Measurements from ENCODE around the gene CNDP1. TPM values are rescaled to one million over a fixed set of nuclear protein-coding genes. Genes with fewer than 3 reads are reported as not detected.

CNDP1 gene
- total and polyA plus RNA-seq, 7 experiments from 2014 or later = 0.12 to 0.34 (median 0.19) TPM; not detected in 4

DNA sequence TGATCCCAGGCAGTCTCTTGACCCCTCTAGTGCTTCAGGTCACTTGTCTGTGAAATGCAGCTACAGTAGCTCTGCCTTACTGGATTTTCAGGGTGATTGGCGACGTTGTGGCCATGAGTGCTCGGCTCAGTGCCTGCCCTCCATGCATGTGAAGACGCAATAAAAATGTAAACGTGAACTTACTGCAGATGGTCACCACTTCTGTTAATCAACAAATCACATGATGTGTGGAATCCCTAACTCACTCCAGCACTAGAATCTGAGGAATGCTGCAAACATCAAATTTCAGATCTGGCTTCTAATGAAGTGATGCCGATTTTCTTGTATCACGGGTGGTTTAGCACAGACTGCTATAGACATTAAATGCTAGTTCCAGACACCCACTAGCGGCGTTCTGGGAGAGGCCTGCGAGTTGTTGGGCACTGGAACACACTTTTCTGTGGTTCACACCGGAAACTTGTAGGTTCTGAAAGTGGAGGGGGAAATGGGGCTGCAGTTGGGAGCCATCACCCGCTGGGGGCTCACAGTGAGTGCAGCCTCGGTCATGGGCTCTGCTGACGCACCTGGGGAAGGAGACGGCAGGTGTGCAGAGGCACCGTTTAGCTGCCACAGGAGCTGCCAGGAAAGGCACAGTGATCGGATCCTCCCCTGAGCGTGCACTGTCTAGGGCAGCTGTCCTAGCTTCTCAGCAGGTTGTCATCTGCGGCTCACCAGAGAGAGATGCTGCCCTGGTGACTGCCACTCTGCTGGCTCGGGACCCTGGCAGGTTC is 6.5 kb downstream of the CNDP1 start:
- H3K4me1 Mint-ChIP-seq = no peaks in the 10 kb centered on the region
- H3K27ac ChIP-seq (ENCODE audit: low read depth, low read length) = no peak overlapping the region
- POLR2A ChIA-PET = interaction anchor here (0.6 kb wide), 1 partner anchor 9 kb away, joined by 3 read pairs; no protein-coding TSS in a partner anchor
- no peaks in the 10 kb centered on the region for H3K27me3 ChIP-seq (ENCODE audit: control insufficient read depth in 2 of 2, insufficient read depth in 2 of 2, low read length in 2 of 2)
- no peaks in the 10 kb centered on the region for H3K36me3 Mint-ChIP-seq
- peaks cover 0 to 4% (median 0%) of the 10 kb centered on the region in 11 donors for H3K9me3 Mint-ChIP-seq
- H3K9me3 ChIP-seq (ENCODE audit: control insufficient read depth in 2 of 3, low read length in 3 of 3) = no peaks in the 10 kb centered on the region
- H3K4me3 Mint-ChIP-seq = no peak overlapping the region
- intact Hi-C loops (cut with micrococcal nuclease) = no loop called here
- ATAC-seq = peak; percentile 32
- H3K27me3 Mint-ChIP-seq = peaks cover 0 to 8% (median 0%) of the 10 kb centered on the region in 5 donors
- no peaks in the 10 kb centered on the region for H3K4me1 ChIP-seq (ENCODE audit: control insufficient read depth in 2 of 2, insufficient read depth in 2 of 2, low read length in 2 of 2)
- no peak overlapping the region for H3K4me3 ChIP-seq (ENCODE audit: low read length)
- no peaks in the 10 kb centered on the region for H3K36me3 ChIP-seq (ENCODE audit: control insufficient read depth in 2 of 3, insufficient read depth in 3 of 3, low read length in 3 of 3)
- CTCF ChIA-PET = interaction anchor here (1.2 kb wide), 1 partner anchor 344 kb away, joined by 3 read pairs; no protein-coding TSS in a partner anchor
- DNase-seq = no peak
- no peak overlapping the region for H3K27ac Mint-ChIP-seq

GRCh38 chr18:74541703-74542555 is 7.6 kb downstream of the CNDP1 start:
- Histone ChIP-seq H3K27me3 (ENCODE audit: control insufficient read depth in 2 of 2, insufficient read depth in 2 of 2, low read length in 2 of 2) (no peaks in the 10 kb centered on the region), H3K36me3 (ENCODE audit: control insufficient read depth in 2 of 3, insufficient read depth in 3 of 3, low read length in 3 of 3) (no peaks in the 10 kb centered on the region), H3K4me1 (ENCODE audit: control insufficient read depth in 2 of 2, insufficient read depth in 2 of 2, low read length in 2 of 2) (no peaks in the 10 kb centered on the region), H3K27ac (ENCODE audit: low read depth, low read length) (no peak overlapping the region), H3K4me3 (ENCODE audit: low read length) (no peak overlapping the region), H3K9me3 (ENCODE audit: control insufficient read depth in 2 of 3, low read length in 3 of 3) (no peaks in the 10 kb centered on the region)
- ATAC-seq (no peak), DNase-seq (no peak)
- Mint-ChIP-seq H3K4me1 (peaks cover 0 to 4% (median 0%) of the 10 kb centered on the region in 7 donors), H3K9me3 (peaks cover 0 to 4% (median 0%) of the 10 kb centered on the region in 11 donors), H3K36me3 (no peaks in the 10 kb centered on the region), H3K27ac (no peak overlapping the region), H3K27me3 (peaks cover 0 to 5% (median 0%) of the 10 kb centered on the region in 5 donors), H3K4me3 (no peak overlapping the region)
- ChIA-PET POLR2A (no interaction called here), CTCF (no interaction called here)
- intact Hi-C loops (cut with micrococcal nuclease) = no loop called here

- H3K4me3 ChIP-seq (ENCODE audit: low read length) = no peak overlapping the region
- no peaks in the 10 kb centered on the region for H3K27me3 ChIP-seq (ENCODE audit: control insufficient read depth in 2 of 2, insufficient read depth in 2 of 2, low read length in 2 of 2)
- no peak overlapping the region for H3K27ac Mint-ChIP-seq
- H3K4me1 Mint-ChIP-seq = peaks cover 0 to 11% (median 0%) of the 10 kb centered on the region in 7 donors
- H3K27me3 Mint-ChIP-seq = no peaks in the 10 kb centered on the region
- H3K27ac ChIP-seq (ENCODE audit: low read depth, low read length) = no peak overlapping the region
- ATAC-seq (no peak), DNase-seq (no peak)
- H3K4me3 Mint-ChIP-seq = no peak overlapping the region
- H3K36me3 Mint-ChIP-seq = peaks cover 0 to 5% (median 4%) of the 10 kb centered on the region in 5 donors
- H3K9me3 ChIP-seq (ENCODE audit: control insufficient read depth in 2 of 3, low read length in 3 of 3) = peaks cover 0 to 3% (median 0%) of the 10 kb centered on the region in 3 experiments
- ChIA-PET CTCF (no interaction called here), POLR2A (no interaction called here)
- H3K4me1 ChIP-seq (ENCODE audit: control insufficient read depth in 2 of 2, insufficient read depth in 2 of 2, low read length in 2 of 2) = no peaks in the 10 kb centered on the region
- no peaks in the 10 kb centered on the region for H3K36me3 ChIP-seq (ENCODE audit: control insufficient read depth in 2 of 3, insufficient read depth in 3 of 3, low read length in 3 of 3)
- peaks cover 0 to 25% (median 6%) of the 10 kb centered on the region in 11 donors for H3K9me3 Mint-ChIP-seq
- intact Hi-C loops (cut with micrococcal nuclease) = no loop called here
Measured at GRCh38 chr18:74544898-74545297, 10.6 kb downstream of the CNDP1 start.

DNA sequence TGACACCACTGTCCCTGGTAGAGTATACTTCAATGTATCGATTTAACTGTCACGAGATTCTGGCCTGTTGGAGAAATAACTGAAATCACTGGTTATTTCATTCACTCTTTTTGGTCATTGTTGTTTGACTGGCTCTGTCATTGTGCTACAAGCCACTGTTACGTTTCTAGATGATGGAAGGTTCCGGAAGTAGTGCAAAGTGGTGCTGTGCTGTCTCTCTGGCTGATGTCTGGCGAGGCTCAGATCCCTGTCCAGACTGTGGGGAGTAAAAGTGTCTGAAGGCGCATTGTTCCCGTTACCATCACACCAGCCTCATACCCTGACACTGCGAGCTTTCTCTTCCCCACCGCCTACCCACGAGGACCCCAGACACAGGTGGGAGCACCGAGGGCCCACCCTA is 11.7 kb downstream of the CNDP1 start:
- intact Hi-C loops (cut with micrococcal nuclease) = no loop called here
- H3K4me1 Mint-ChIP-seq = peaks cover 0 to 11% (median 0%) of the 10 kb centered on the region in 7 donors
- H3K9me3 ChIP-seq (ENCODE audit: control insufficient read depth in 2 of 3, low read length in 3 of 3) = peaks cover 0 to 6% (median 0%) of the 10 kb centered on the region in 3 experiments

DNA sequence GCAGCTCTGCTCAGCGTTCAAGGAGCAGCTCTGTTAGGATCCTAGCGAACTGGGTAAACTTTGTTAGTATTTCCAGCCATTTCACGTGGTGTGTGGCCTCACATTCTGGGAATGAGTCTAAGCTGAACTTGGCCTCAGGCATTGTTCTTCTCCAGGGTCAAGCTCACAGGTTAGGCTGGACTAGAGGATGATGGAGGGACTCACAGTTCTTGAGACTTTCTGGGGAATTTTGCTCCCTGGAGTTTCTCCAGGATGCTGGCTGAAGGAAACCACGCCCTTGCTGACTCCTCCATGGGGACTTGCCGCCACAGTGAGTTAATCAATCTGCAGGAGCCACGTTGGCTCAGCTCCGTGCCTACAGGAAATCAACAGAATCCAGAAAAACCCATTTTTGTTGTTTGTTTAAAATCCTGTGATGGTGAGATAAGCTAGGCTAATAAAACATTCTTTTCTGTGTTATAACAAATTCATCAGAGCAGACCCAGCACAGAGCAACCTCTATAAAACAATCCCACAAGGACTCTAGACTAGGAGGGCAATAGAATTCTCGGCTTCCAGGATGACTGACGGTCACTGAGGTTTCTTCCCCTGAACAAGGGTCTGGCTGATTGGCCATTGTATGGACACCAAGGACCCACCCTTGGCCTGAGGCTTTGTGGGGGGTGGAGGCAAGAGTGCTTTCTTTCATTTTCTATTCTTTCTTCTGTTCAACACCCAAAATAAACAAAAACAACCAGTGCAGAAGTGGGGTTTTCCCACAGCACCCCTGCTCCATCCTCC is 12.6 kb downstream of the CNDP1 start:
- no peaks in the 10 kb centered on the region for H3K4me1 ChIP-seq (ENCODE audit: control insufficient read depth in 2 of 2, insufficient read depth in 2 of 2, low read length in 2 of 2)
- intact Hi-C loops (cut with micrococcal nuclease) = no loop called here
- ATAC-seq (no peak), DNase-seq (no peak)
- Mint-ChIP-seq H3K36me3 (peaks cover 0 to 5% (median 4%) of the 10 kb centered on the region in 5 donors), H3K9me3 (peaks cover 0 to 33% (median 6%) of the 10 kb centered on the region in 11 donors), H3K4me1 (peaks cover 0 to 11% (median 0%) of the 10 kb centered on the region in 7 donors), H3K27ac (no peak overlapping the region), H3K27me3 (peaks cover 0 to 7% (median 0%) of the 10 kb centered on the region in 5 donors), H3K4me3 (no peak overlapping the region)
- H3K36me3 ChIP-seq (ENCODE audit: control insufficient read depth in 2 of 3, insufficient read depth in 3 of 3, low read length in 3 of 3) = no peaks in the 10 kb centered on the region
- H3K27me3 ChIP-seq (ENCODE audit: control insufficient read depth in 2 of 2, insufficient read depth in 2 of 2, low read length in 2 of 2) = no peaks in the 10 kb centered on the region
- H3K4me3 ChIP-seq (ENCODE audit: low read length) = no peak overlapping the region
- H3K27ac ChIP-seq (ENCODE audit: low read depth, low read length) = no peak overlapping the region
- CTCF ChIA-PET = interaction anchor here (0.6 kb wide), 1 partner anchor 922 kb away, joined by 3 read pairs; no protein-coding TSS in a partner anchor
- H3K9me3 ChIP-seq (ENCODE audit: control insufficient read depth in 2 of 3, low read length in 3 of 3) = peaks cover 0 to 6% (median 0%) of the 10 kb centered on the region in 3 experiments
- POLR2A ChIA-PET = no interaction called here

More for the DNA sequence above, 11.7 kb downstream of the CNDP1 start:
- Histone ChIP-seq H3K36me3 (ENCODE audit: control insufficient read depth in 2 of 3, insufficient read depth in 3 of 3, low read length in 3 of 3) (no peaks in the 10 kb centered on the region), H3K4me3 (ENCODE audit: low read length) (no peak overlapping the region), H3K4me1 (ENCODE audit: control insufficient read depth in 2 of 2, insufficient read depth in 2 of 2, low read length in 2 of 2) (no peaks in the 10 kb centered on the region), H3K27ac (ENCODE audit: low read depth, low read length) (no peak overlapping the region), H3K27me3 (ENCODE audit: control insufficient read depth in 2 of 2, insufficient read depth in 2 of 2, low read length in 2 of 2) (no peaks in the 10 kb centered on the region)
- no peak for DNase-seq
- CTCF ChIA-PET = no interaction called here
- POLR2A ChIA-PET = no interaction called here
- Mint-ChIP-seq H3K9me3 (peaks cover 0 to 30% (median 6%) of the 10 kb centered on the region in 11 donors), H3K36me3 (peaks cover 0 to 5% (median 4%) of the 10 kb centered on the region in 5 donors), H3K27me3 (peaks cover 0 to under 1% (median 0%) of the 10 kb centered on the region in 5 donors), H3K4me3 (no peak overlapping the region), H3K27ac (no peak overlapping the region)
- ATAC-seq = no peak

DNA sequence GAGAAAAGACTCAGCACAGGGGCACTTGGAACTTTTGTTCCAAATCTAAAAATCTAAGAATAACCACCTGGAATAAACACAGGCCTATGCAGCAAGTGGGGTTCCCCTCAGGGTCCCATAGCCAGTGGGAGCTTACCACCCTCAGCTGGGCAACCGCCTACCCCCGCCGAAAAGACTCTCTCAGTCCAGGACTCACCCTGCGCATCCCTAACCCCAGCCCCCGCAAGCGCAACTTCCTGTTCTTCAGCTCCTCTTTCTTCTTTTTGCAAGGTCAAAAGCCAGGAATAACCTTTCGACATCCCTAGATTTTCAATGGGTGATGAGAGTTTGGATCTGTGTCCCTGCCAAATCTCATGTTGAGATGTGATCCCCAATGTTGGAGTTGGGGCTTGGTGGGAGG is 13.6 kb downstream of the CNDP1 start:
- Mint-ChIP-seq H3K9me3 (peaks cover 0 to 34% (median 7%) of the 10 kb centered on the region in 11 donors), H3K36me3 (peaks cover 0 to 5% (median 4%) of the 10 kb centered on the region in 5 donors), H3K27me3 (peaks cover 0 to 9% (median 0%) of the 10 kb centered on the region in 5 donors), H3K4me3 (no peak overlapping the region), H3K4me1 (peaks cover 0 to 11% (median 0%) of the 10 kb centered on the region in 7 donors), H3K27ac (no peak overlapping the region)
- H3K27me3 ChIP-seq (ENCODE audit: control insufficient read depth in 2 of 2, insufficient read depth in 2 of 2, low read length in 2 of 2) = no peaks in the 10 kb centered on the region
- peaks cover 0 to 6% (median 0%) of the 10 kb centered on the region in 3 experiments for H3K9me3 ChIP-seq (ENCODE audit: control insufficient read depth in 2 of 3, low read length in 3 of 3)
- DNase-seq (no peak), ATAC-seq (no peak)
- no peaks in the 10 kb centered on the region for H3K36me3 ChIP-seq (ENCODE audit: control insufficient read depth in 2 of 3, insufficient read depth in 3 of 3, low read length in 3 of 3)
- CTCF ChIA-PET = no interaction called here
- POLR2A ChIA-PET = no interaction called here
- no peaks in the 10 kb centered on the region for H3K4me1 ChIP-seq (ENCODE audit: control insufficient read depth in 2 of 2, insufficient read depth in 2 of 2, low read length in 2 of 2)
- intact Hi-C loops (cut with micrococcal nuclease) = no loop called here
- H3K4me3 ChIP-seq (ENCODE audit: low read length) = no peak overlapping the region
- no peak overlapping the region for H3K27ac ChIP-seq (ENCODE audit: low read depth, low read length)

Measured in naive thymus-derived CD4-positive, alpha-beta T cell (primary cell).